SK-N-SH (cell line): Measurements from ENCODE around the gene MGRN1.

ENCODE experiments used
- CHD2 ChIP-seq: fragments of 150-350 bp; IDR thresholded peaks from 2 replicates; pipeline ENCODE4 v1.6.1; 2018; ENCODE audit warnings: low read length; ENCODE audit not compliant: partially characterized antibody
- ELF1 ChIP-seq: IDR thresholded peaks from 2 replicates; pipeline ENCODE4 v1.4.0; 2012
- EP300 ChIP-seq, 2 experiments: IDR thresholded peaks; 2 replicates each; pipeline versions ENCODE4 v1.4.0 to v1.6.1; 2012; ENCODE audit warnings: borderline replicate concordance in 1 of 2, low read depth in 1 of 2, low read length in 1 of 2
- EZH2phosphoT487 ChIP-seq: fragments of 200-600 bp; sonication (generic); IDR thresholded peaks from 2 replicates; pipeline ENCODE4 v1.6.1; 2017; ENCODE audit warnings: low read depth, mixed run types, mild to moderate bottlenecking, antibody characterized with exemption, moderate library complexity, borderline replicate concordance
- JUND ChIP-seq: IDR thresholded peaks from 2 replicates; pipeline ENCODE4 v1.4.0; 2012
- MEF2A ChIP-seq: IDR thresholded peaks from 2 replicates; pipeline ENCODE4 v1.4.0; 2012; ENCODE audit warnings: low read depth, borderline replicate concordance
- POLR2AphosphoS5 ChIP-seq: IDR thresholded peaks from 2 replicates; pipeline ENCODE4 v1.6.1; 2012; ENCODE audit warnings: low read depth, low read length
- RFX5 ChIP-seq: IDR thresholded peaks from 2 replicates; pipeline ENCODE4 v1.6.1; 2012; ENCODE audit warnings: mild to moderate bottlenecking, improper control_type of control experiment, low read length
- TF ChIP-seq, protein P1 (sequence below): fragments of 200-600 bp; sonication (generic); IDR thresholded peaks from 2 replicates; pipeline ENCODE4 v1.6.1; 2017; ENCODE audit warnings: antibody characterized with exemption, mild to moderate bottlenecking, moderate library complexity
- TF ChIP-seq, protein P2 (sequence below): IDR thresholded peaks from 2 replicates; pipeline ENCODE4 v1.6.1; 2012; ENCODE audit warnings: mild to moderate bottlenecking, low read depth, low read length, moderate library complexity

GRCh38 chr16:4706871-4707270, 82.2 kb downstream of the MGRN1 start:
- TF ChIP-seq ELF1 (no peak), JUND (no peak), CHD2 (no peak), EZH2phosphoT487 (no peak), EP300 (IDR thresholded peaks at IDR 0.05; ENCODE audit: borderline replicate concordance in 1 of 2, low read depth in 1 of 2, low read length in 1 of 2) (no peak), POLR2AphosphoS5 (no peak), RFX5 (no peak), MEF2A (no peak)
- TF ChIP-seq, protein P1, sequence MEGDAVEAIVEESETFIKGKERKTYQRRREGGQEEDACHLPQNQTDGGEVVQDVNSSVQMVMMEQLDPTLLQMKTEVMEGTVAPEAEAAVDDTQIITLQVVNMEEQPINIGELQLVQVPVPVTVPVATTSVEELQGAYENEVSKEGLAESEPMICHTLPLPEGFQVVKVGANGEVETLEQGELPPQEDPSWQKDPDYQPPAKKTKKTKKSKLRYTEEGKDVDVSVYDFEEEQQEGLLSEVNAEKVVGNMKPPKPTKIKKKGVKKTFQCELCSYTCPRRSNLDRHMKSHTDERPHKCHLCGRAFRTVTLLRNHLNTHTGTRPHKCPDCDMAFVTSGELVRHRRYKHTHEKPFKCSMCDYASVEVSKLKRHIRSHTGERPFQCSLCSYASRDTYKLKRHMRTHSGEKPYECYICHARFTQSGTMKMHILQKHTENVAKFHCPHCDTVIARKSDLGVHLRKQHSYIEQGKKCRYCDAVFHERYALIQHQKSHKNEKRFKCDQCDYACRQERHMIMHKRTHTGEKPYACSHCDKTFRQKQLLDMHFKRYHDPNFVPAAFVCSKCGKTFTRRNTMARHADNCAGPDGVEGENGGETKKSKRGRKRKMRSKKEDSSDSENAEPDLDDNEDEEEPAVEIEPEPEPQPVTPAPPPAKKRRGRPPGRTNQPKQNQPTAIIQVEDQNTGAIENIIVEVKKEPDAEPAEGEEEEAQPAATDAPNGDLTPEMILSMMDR = no peak
- TF ChIP-seq, protein P2, sequence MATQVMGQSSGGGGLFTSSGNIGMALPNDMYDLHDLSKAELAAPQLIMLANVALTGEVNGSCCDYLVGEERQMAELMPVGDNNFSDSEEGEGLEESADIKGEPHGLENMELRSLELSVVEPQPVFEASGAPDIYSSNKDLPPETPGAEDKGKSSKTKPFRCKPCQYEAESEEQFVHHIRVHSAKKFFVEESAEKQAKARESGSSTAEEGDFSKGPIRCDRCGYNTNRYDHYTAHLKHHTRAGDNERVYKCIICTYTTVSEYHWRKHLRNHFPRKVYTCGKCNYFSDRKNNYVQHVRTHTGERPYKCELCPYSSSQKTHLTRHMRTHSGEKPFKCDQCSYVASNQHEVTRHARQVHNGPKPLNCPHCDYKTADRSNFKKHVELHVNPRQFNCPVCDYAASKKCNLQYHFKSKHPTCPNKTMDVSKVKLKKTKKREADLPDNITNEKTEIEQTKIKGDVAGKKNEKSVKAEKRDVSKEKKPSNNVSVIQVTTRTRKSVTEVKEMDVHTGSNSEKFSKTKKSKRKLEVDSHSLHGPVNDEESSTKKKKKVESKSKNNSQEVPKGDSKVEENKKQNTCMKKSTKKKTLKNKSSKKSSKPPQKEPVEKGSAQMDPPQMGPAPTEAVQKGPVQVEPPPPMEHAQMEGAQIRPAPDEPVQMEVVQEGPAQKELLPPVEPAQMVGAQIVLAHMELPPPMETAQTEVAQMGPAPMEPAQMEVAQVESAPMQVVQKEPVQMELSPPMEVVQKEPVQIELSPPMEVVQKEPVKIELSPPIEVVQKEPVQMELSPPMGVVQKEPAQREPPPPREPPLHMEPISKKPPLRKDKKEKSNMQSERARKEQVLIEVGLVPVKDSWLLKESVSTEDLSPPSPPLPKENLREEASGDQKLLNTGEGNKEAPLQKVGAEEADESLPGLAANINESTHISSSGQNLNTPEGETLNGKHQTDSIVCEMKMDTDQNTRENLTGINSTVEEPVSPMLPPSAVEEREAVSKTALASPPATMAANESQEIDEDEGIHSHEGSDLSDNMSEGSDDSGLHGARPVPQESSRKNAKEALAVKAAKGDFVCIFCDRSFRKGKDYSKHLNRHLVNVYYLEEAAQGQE = no peak
